Measurements from ENCODE around the gene XPNPEP1. TPM values are rescaled to one million over a fixed set of nuclear protein-coding genes. Genes with fewer than 3 reads are reported as not detected.
A peak's percentile ranks its signal among the peaks of the same experiment; 100 is the strongest.

XPNPEP1 gene
- total RNA-seq, result 121 and 123 TPM in 2 replicates

DNA sequence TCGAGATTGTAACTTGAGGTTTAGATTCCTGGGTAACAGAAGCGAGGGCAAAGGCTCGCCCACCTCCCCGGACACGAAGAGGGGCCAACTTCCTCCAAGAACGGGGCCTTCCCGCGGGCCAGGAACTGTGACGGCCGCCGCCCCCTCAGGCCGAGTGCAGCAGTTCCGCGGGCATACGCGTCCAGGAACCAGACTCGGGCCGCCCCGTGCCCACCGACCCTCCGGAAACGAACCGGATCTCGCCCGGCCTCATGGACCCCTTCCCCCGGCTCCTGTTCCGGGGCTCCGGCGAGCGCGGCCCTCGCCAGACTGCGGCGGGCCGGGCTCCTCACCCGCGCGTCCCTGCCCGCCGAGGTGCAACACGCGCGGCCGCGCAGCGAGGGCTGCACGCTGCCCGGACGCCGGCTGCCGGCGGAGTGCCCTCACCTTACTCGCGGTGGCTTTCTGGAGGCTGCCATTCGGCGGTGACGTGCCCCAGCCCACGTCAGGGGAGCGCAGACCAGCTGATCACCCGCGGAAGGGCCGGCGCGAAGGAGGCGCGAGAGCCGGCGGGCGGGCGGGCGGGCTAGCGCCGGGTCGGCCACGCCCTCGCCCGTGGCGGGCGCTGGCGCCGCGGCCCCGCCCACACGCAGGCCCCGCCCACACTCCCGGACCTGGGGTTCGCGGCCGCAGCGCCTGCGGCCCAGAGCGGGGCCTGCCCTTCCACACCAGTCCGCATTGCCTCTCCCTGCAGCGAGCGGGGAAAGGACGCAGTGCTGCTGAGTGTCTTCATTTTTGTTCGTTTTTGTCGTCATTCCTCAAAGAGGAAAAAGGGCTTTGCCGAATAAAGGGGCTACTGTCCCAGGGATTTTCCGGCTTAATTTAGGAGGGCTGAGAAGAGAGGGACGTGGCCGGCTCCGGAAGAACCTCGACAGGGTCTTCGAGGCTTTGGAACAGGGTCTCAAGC, at the start of gene XPNPEP1:
XPNPEP1 (minus strand) TSS at position 536 of the 946 bp plus-strand sequence; CDS start at position 458, 78 bp downstream.
- DNase-seq (ENCODE audit: low read depth), result peak; percentile 60

DNA sequence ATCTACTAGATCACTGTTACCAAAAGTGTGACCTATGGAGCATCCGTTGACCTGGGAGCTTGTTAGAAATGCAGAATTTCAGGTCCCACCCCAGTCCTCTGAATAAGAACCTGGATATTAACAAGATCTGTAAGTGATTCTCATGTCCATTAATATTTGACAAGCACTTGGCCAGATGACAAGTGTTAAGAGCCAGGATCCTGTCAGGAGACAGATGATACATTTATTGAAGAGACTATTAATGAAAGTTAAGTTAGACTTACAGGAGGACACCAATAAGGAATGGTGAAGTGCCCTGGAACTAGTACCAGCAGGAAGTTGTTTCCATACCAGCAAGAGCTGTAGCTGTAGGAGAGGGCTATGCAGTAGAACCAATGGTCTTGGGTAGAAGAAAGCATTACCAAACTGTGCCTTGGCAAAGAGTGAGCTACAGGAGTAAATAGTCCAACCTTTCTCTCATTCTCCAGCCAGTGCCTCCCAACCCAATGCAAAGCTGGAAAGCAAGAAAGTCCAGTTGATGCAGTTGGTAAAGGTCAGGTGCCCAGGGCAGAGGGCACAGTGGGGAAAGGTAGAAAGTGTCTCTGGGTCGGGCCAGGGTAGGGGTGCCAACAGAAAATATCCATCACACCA, 49.2 kb upstream of the XPNPEP1 start:
- peak; percentile 49 for DNase-seq (ENCODE audit: low read depth)

DNA sequence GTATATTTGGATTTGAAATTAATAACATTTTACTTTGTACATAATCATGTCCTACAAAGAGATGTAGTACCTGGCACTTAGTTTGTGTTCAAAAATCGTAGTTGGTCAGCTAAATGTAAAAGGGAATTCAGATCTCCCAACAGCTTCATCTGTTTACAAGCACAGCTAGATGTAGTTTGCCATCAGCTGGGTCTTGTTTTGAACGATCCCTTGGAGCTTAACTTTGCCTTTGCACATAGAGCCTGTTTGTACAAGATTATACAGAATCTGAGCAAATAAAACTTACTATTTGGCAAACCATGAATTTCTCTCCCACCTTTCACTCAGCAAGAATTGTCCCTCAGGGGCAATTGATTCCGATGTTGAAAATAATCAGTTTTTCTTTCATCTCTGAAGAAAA, 48.3 kb upstream of the XPNPEP1 start:
- no peak for DNase-seq (ENCODE audit: low read depth)

DNA sequence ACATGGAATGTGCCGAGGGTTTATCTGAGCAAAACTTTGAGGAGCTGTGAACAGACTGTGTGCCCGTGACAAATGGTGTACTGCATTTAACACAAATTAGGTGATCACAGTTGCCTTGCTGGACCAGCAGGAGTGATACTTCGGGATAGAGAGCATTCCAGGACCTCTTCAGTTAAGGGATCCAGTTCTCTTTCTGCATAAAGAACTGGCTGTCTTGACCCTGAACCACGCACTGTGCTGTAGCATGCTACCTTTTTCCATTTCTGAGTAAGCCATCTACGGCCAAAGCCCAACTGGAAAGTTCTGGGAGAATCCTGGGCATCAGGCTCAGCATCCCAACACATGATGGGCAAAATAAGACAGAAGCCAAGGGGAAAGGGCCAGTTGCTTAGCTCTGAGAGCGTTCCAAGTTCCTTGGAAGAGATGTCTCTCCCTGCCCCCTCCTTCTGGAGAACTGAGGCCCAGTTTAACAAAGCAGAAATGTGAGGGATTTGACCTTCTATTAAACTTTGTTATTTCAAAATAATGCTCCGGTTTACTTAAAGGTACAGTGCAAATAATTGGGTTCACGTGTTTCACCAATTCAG, 46.5 kb upstream of the XPNPEP1 start:
- DNase-seq (ENCODE audit: low read depth), result no peak

DNA sequence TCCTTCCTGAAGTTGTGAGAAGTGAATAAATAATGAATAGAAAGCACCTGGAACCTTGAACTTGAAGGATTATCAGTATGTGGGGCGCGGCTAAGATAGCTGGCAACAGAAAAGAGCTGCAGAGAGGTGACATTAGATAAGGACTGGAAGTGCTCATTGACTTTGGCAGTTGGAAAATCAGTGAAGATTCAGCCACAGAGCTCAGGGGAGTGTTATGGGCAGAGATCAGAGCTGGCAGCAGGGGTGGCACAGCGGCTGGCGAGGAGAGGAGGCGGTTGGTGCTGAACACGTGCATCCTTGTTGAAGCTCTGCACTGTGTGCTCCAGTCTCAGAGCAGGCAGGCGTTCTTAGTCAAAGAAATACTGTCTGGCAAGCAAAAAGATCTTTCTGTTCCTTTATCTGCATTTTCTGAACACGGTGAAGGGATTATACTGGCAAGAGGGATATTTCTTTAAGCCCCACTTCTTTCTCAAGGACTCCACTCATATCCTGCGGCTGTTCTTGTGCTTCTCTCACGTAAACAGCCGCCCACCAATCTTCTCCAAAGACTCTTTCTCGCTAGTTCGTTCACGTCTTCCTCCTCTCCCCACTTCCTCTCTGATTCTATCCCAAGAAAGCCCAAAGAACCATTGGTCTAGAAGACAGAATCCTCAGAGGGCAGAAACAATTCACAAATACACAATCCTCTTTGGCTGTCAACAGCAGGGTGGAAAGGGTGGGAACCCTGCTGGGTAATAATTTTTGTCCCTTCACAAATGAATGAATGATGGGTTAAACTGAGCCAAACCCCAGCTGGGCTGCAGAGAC, 45.8 kb upstream of the XPNPEP1 start:
- no peak for DNase-seq (ENCODE audit: low read depth)

DNA sequence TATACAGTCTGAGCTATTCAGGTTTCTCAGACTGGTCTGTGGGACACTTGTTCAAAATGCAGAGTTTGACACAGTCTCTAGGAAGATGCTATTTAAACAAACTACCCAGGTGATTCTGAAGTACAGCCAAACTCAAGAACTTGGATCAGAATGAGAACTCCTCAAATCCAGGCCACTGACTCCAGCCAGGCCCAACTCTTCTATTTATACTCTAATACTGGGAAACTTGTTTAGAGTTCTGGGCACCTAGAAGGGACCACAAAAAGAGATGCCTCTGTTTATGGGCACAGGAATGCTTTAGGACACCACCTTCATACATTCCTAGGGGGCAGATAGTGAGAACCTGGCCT, 44.4 kb upstream of the XPNPEP1 start:
- no peak for DNase-seq (ENCODE audit: low read depth)

DNA sequence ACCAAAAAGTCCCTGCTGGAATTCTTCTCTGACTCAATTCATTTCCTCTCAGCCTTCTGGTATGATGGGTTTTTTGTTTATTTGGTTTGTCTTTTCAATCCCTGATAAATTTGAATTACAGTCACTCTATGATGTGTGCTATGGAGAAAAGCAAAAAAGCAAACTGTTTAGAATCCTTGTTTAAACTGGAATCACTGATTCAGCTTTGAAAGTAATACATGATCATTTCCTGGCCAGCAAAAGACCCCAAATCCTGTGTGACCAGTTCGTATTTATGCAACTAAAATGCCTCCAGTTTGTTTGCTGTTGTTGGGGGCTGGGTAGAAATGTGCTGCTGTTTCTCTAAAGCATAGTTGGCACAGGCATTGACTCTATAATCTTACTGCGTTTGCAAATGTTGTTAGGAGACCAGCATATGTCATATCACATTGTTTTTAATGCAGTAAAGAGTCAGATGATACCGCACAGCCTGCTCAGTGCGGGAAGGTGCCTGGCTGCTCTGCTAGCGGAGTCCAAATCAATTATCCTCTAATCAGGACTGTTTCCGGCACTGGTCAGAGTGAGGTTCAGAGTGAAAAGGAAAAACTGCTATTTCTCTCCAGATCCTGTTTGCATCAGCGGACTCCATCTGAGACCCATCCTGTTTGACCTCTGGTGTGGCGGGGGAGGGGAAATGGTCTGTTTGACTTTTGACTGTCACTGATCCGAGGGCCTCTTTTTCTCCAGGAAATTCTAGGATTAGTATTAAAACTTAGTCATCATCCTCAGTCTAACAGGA, 43.8 kb upstream of the XPNPEP1 start:
- no peak for DNase-seq (ENCODE audit: low read depth)

DNA sequence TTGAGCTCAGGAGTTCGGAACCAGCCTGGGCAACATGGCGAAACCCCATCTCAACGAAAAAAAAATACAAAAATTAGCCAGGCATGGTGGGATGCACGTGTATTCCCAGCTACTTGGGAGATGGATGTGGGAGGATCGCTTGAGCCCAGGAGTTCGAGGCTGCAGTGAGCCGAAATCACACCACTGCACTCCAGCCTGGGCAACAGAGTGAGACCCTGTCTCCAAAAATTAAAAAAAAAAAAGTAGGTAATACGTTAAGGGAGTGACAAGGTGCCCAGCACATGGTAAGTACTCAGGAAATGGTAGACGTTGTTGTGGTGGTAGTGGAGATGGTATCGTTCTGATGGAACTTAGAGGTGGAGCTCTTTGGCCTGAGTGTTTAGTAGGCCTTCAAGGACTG, 41.0 kb upstream of the XPNPEP1 start:
- DNase-seq (ENCODE audit: low read depth), result no peak

DNA sequence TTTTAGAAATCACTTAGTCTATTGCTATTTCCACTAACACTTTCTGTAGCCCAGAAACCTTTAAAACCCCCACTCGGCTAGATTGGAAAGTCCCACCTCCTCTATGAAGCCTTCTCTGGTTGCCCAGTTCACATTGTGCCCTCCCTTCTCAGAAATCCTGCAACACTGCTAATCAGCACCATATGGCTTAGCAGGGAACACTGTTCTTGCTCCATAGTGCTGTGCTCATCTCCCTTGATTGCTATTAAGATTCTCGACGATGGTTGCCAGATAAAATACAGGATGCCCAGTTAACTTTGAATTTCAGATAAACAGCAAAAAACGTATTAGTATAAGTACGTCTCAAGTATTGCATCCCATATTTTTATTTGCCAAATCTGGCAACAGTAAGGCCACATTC, 40.1 kb upstream of the XPNPEP1 start:
- DNase-seq (ENCODE audit: low read depth), result no peak

DNA sequence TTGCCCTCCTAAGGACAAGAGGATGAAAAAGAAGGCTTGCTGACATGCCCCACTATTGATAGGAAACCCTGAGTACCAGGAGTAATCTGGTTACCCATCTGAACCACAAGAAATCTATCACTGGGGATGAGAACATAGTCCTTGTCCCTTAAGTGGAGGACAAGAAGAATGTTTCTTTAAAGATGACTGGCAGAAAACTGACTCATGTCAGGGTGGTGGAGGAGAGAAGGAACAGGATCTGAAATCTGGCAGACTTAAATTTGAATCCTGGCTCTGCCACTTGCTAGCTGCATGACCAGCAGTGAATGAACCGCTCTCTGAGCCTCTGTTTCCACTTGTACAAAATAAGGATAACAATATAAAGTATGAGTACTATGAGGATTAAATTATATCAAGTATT, 38.9 kb upstream of the XPNPEP1 start:
- DNase-seq (ENCODE audit: low read depth), result no peak

DNA sequence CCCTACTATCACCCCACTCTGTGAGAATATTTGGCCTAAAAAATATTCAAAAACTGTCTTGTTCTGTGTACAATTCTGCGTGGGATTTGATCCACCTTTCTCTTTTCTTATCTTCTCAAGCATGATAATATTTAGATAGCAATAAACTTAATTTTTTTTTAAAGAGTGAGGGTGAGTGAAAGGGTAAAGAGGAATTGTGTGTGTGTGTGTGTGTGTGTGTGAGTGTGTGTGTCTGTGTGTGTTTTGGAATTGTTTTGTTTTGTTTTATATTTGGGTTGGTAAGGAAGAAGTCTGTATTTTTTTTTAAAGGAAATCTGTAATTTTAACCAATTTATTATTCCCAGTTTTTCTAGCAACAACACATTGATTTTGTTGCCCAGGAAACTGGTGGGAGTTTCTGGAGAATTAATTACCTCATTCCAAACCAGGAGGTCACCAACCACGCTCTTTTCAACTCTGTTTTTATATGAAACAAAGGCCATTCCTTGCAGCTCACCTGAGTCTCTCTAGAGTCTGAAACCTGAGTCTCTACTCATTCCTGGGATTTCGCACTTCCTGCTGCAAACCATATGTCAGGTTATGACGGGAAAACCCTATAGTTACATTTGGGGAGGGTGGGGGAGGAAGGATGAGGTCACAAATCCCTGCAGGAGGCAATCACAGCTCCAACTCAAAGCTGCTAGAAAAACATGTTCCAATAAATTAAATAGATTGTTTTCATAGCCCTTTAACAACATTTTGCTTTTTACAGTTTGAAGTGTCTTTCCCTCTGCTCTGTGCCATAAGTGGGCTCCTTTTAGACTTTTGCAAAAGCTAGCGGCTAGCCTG, 38.1 kb upstream of the XPNPEP1 start:
- DNase-seq (ENCODE audit: low read depth), result no peak

DNA sequence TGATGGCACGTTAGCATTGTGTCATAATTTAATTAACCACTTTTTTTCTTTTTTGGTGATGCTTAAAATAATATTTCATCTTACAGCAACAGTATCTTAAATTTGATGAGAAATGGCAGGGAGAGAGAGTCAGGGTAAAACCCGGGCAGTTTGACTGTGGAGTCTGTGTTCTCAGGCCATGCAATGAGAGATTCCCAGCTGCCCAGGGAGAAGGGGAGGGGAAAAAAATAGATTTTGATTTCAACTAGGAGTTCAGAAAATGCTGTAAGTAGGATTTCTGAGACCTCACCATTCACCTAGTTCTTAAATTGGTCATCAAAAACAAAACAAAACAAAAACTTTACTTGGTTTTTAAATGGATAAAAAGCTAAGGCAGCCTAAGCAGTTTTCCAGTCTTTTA, 37.4 kb upstream of the XPNPEP1 start:
- DNase-seq (ENCODE audit: low read depth), result no peak

DNA sequence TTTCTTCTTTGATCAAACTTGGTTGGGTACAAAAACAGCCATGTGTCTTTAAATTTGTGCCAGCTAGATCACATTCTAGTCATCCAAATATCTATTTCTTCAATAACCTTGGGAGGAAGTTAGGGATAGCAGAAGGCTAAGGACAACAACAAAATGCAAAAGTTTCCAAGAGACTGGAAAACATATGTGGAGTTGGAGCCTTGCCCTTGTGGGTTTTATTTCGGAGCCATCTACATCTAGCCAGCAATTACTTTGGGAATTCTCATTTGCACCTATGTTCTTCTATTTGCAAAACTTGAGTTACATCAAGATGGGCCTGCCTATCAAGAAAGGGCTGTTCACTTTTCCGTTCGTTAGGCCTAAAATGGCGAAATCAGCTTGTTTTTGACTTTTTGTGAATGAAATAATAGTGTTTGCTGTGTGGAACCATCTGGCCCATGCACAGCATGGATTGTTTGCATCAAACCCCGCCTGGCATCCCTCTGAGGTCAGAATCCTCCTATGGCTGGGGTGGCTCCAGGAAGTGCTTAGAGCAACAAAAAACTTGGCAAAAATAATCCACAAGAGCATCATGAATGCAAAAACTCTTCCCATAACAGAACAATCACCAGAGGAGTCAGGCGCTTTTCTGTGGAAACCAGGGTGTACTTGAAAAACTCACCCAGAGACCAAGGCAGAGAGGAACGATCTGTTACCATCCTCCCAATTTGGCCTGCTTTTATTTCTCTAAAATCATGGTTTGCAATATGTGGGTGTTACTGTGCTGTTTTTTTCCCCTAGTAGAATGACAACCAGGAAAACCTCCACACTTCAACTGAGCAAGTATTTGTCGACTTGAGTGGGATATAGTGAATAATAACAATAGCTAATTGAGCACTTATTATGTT, 36.2 kb upstream of the XPNPEP1 start:
- DNase-seq (ENCODE audit: low read depth), result no peak

DNA sequence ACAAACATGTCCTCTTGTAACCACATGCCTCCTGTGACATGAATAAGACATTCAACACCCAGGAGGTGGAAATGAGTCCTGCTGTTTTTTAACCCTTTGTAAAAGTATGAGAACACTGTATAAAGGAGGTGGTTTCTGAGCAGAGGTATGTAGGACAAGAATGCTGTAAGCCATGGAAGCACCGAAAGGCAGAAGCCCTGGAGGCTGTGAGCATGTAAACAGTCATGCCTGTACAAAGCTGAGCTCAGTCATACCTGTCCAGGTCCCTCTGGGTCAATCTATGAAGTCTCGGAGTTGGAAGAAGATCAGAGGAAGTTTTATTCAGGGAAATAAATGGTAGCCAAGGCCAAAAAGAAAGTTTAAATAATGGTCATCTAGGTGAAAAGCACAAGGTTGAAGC, 34.7 kb upstream of the XPNPEP1 start:
- DNase-seq (ENCODE audit: low read depth), result no peak

DNA sequence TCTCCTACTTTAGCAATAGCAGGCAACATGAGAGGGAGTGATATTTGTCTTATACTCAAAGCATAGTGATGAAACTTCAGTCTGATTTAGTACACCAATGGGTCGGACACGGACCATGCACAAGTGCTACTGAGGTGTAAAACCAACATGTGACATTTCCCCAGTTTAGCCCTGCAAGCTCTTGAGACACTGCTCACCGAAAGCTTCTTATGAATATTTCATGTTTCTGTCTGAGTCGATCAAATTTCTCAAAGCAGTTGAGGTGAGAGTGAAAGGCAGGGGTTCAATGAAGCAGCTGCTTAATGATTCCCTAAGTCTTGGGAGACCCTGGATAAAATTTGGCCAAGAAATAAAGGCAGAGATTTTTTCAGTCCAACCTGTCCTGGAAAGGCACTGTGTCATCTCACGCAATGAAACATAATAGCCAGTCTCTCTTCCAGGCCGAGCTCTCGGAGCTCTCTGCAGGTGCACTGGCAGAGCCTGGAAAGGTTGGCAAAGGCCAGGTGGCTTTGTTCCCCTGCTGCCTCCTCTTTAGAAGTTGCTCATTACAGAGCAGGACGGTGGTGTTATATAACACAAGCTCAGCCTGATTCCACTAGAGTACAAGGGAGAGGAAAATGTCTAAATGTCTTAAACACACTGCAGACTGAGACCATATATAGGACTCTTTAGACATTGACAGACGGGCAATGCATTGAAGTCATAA, 33.9 kb upstream of the XPNPEP1 start:
- DNase-seq (ENCODE audit: low read depth), result no peak

DNA sequence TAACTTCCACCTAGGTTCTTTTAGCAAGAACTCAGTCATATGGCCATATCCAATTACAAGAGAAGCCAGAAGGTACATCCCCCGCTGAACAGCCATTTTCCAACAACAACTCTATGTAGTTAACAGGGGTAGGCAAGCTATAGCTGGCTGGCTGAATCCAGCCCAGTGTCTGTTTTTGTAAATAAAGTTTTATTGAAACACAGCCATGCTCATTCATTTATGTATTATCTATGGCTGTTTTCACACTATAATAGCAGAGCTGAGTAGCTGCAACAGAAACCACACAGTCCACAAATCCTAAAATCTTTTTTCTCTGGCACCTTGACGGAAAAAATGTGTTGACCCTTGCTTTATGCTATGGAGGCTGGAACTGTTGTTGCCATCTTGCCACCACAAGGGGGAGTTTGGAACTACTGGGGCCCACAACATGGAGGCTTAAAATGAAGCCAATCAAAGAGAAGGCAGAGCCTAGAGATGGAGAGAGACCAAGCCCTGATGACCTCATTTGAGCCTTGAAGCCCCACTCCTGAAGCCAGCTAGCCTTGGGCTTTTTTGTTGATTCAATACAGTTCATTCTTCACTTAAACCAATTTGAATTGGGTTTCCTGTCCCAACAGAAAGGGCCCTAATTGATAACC, 33.3 kb upstream of the XPNPEP1 start:
- DNase-seq (ENCODE audit: low read depth), result peak; percentile 37

DNA sequence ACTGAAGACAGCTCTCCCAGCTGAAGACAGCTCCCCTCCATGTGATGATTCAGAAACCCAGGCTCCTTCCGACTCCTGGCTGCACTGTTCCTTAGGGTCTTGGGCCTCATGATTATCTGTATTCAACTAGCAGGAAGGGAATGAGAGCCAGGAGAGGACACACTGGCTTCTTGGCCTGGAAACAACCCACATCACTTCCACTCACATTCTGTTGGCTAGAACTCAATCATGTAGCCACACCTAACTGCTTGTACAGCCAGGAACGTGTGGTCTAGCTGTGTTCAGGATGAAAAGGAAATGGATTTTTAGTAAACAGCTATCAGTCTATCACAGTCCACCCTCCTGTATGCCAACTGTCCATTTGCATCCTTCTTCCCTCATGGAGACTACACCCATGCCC, 30.5 kb upstream of the XPNPEP1 start:
- no peak for DNase-seq (ENCODE audit: low read depth)

DNA sequence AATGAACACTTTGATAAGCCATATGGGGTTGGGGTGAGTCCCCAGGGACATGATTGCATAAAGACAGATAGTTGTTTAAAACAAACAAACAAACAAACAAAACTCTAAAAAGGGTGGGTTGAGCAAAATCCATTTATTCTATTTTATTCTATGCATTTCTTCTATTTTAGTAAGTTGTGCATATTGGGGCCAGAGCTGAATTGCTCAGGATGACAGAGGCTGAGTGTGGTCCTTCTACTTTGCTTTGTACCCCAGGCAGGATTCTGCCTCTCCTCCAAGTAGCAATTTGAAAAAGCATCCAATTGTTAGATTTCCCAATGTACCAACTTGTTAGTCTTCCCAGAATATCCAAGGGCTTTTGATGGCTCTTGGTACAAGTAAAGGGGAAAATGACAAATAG, 29.2 kb upstream of the XPNPEP1 start:
- no peak for DNase-seq (ENCODE audit: low read depth)

All from renal cortical epithelial cell (primary cell).